ENCODE data around the gene TUBA1C. TPM values are rescaled to one million over a fixed set of nuclear protein-coding genes. Genes with fewer than 3 reads are reported as not detected.
"Not testable (repeated sequence)": the region's sequence is repeated elsewhere in the genome, so short reads cannot be mapped to it uniquely, and the experiment has no call there.

TUBA1C gene
- total and polyA plus RNA-seq, 5 donors from 2014 or later = 41.4 to 64.0 (median 53.0) TPM

DNA sequence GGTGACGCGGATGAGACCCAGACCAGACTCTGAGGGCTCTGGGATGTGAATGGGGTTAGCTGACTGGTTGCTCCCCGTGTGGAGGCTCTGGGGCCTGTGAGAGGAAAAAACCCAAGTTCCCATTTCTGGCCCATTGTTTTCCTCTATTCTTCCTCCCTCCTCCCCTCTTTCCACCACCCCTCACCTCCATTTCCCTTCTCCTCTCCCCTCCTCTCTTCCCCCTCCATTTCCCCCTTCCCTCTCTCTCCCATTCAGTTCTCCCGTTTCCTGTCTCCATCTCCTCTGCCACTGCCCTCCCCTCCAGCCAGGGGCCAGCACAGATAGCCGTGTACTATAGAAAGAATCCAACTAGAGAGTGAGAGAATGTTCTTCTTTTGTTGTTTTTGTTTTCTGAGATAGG, 17.4 kb downstream of the TUBA1C start:
- DNase-seq (no peak), ATAC-seq (ENCODE audit: low read depth in 2 of 2) (no peak)
- Histone ChIP-seq H3K36me3 (ENCODE audit: control insufficient read depth, insufficient read depth, low read length) (no peaks in the 10 kb centered on the region), H3K9me3 (ENCODE audit: control insufficient read depth in 2 of 2, low read length in 2 of 2) (no peaks in the 10 kb centered on the region), H3K27ac (ENCODE audit: insufficient read depth, low read length, poor library complexity, severe bottlenecking) (no peak overlapping the region), H3K4me1 (ENCODE audit: control insufficient read depth, insufficient read depth, low read length, poor library complexity, severe bottlenecking) (no peaks in the 10 kb centered on the region), H3K4me3 (ENCODE audit: low read depth, low read length) (no peak overlapping the region), H3K27me3 (ENCODE audit: control insufficient read depth, insufficient read depth, low read length) (peaks cover 7% of the 10 kb centered on the region)
- Mint-ChIP-seq H3K36me3 (no peaks in the 10 kb centered on the region), H3K9me3 (no peaks in the 10 kb centered on the region), H3K27ac (no peak overlapping the region), H3K27me3 (peaks cover 41% of the 10 kb centered on the region), H3K4me1 (no peaks in the 10 kb centered on the region), H3K4me3 (no peak overlapping the region)

DNA sequence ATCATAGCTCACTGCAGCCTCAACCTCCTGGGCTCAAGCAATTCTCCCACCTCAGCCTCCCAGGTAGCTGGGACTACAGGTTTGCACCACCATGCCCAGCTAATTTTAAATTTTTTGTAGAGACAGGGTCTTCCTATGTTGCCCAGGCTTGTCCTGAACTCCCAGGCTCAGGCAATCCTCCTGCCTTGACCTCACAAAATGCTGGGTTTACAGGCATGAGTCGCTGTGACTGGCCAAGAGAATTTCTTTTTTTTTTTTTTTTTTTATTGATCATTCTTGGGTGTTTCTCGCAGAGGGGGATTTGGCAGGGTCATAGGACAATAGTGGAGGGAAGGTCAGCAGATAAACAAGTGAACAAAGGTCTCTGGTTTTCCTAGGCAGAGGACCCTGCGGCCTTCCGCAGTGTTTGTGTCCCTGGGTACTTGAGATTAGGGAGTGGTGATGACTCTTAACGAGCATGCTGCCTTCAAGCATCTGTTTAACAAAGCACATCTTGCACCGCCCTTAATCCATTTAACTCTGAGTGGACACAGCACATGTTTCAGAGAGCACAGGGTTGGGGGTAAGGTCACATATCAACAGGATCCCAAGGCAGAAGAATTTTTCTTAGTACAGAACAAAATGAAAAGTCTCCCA, 18.0 kb downstream of the TUBA1C start:
- not testable (repeated sequence) for H3K36me3 Mint-ChIP-seq; H3K9me3 Mint-ChIP-seq; H3K4me1 Mint-ChIP-seq; H3K36me3 ChIP-seq (ENCODE audit: control insufficient read depth, insufficient read depth, low read length); H3K27ac Mint-ChIP-seq; H3K4me1 ChIP-seq (ENCODE audit: control insufficient read depth, insufficient read depth, low read length, poor library complexity, severe bottlenecking); DNase-seq; H3K27me3 ChIP-seq (ENCODE audit: control insufficient read depth, insufficient read depth, low read length); H3K4me3 ChIP-seq (ENCODE audit: low read depth, low read length); ATAC-seq (ENCODE audit: low read depth in 2 of 2); H3K27ac ChIP-seq (ENCODE audit: insufficient read depth, low read length, poor library complexity, severe bottlenecking); H3K4me3 Mint-ChIP-seq; H3K9me3 ChIP-seq (ENCODE audit: control insufficient read depth in 2 of 2, low read length in 2 of 2)
- peaks cover 47% of the 10 kb centered on the region for H3K27me3 Mint-ChIP-seq

DNA sequence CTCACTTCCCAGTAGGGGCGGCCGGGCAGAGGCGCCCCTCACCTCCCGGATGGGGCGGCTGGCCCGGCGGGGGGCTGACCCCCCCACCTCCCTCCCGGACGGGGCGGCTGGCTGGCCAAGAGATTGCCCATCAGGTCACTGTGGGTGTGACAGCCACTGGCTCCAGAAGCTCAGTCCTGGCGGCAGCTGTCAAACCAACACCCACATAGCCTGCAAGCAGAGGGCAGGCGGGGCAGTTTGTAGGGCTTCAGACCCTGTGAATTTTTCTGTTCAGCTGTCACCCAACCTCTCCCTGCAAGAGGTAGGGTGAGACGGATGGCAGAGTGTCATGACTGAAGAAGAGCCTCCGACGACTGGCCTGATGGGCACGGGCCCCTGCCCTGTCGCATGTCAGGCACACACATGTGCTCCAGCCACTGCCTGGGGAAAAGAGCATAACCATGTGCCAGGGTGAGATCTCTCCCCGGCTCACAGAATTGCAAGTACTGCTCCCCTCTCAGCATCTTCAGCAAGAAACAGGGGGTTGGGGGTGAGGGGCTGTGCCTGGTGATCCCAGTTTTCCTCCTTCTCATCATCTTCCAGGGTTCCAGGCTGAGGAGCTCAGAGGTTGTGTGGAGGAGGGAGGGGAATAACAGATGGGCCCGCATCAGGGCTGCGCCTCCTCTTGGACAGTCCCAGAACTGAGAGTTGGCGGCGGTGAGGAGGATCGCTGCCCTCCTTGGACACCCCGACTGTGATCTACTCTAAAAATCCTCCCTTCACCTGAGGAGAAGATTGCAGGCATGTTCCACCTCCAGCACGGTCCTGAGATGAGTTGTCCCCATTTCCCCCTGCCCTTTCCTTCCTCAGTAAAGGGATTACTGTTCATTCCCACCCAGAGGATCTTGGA, 18.9 kb downstream of the TUBA1C start:
- Histone ChIP-seq H3K27ac (ENCODE audit: insufficient read depth, low read length, poor library complexity, severe bottlenecking) (no peak overlapping the region), H3K9me3 (ENCODE audit: control insufficient read depth in 2 of 2, low read length in 2 of 2) (no peaks in the 10 kb centered on the region), H3K4me1 (ENCODE audit: control insufficient read depth, insufficient read depth, low read length, poor library complexity, severe bottlenecking) (no peaks in the 10 kb centered on the region), H3K27me3 (ENCODE audit: control insufficient read depth, insufficient read depth, low read length) (peaks cover 7% of the 10 kb centered on the region), H3K4me3 (ENCODE audit: low read depth, low read length) (no peak overlapping the region), H3K36me3 (ENCODE audit: control insufficient read depth, insufficient read depth, low read length) (no peaks in the 10 kb centered on the region)
- H3K4me1 Mint-ChIP-seq = no peaks in the 10 kb centered on the region
- H3K27ac Mint-ChIP-seq = no peak overlapping the region
- H3K4me3 Mint-ChIP-seq = no peak overlapping the region
- ATAC-seq (ENCODE audit: low read depth in 2 of 2) (no peak), DNase-seq (no peak)
- no peaks in the 10 kb centered on the region for H3K36me3 Mint-ChIP-seq
- peaks cover 0 to 2% (median 0%) of the 10 kb centered on the region in 7 donors for H3K9me3 Mint-ChIP-seq
- peaks cover 54% of the 10 kb centered on the region for H3K27me3 Mint-ChIP-seq

DNA sequence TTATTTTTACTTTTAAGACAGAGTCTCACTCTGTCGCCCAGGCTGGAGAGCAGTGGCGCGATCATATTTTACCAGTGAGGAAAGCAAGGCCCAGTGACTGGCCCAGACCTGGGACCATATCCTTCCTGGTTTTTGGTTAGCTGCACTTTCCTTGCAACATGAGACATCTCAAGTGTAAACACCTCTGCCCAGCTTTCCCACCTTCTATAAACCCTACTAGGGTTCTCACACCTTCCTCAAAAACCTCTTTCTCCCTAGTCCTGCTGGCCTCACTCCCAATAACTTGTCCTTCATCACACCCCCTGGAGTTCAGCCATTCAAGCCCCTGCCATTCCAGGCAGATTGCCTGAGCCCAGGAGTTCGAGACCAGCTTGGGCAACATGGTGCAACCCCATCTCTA, 19.8 kb downstream of the TUBA1C start:
- Mint-ChIP-seq H3K4me3 (no peak overlapping the region), H3K27ac (no peak overlapping the region), H3K36me3 (no peaks in the 10 kb centered on the region), H3K27me3 (peaks cover 50% of the 10 kb centered on the region), H3K4me1 (no peaks in the 10 kb centered on the region), H3K9me3 (peaks cover 0 to 2% (median 0%) of the 10 kb centered on the region in 7 donors)
- Histone ChIP-seq H3K36me3 (ENCODE audit: control insufficient read depth, insufficient read depth, low read length) (no peaks in the 10 kb centered on the region), H3K27ac (ENCODE audit: insufficient read depth, low read length, poor library complexity, severe bottlenecking) (no peak overlapping the region), H3K27me3 (ENCODE audit: control insufficient read depth, insufficient read depth, low read length) (peaks cover 4% of the 10 kb centered on the region), H3K4me1 (ENCODE audit: control insufficient read depth, insufficient read depth, low read length, poor library complexity, severe bottlenecking) (no peaks in the 10 kb centered on the region), H3K4me3 (ENCODE audit: low read depth, low read length) (no peak overlapping the region), H3K9me3 (ENCODE audit: control insufficient read depth in 2 of 2, low read length in 2 of 2) (no peaks in the 10 kb centered on the region)
- ATAC-seq (ENCODE audit: low read depth in 2 of 2) (no peak), DNase-seq (no peak)

DNA sequence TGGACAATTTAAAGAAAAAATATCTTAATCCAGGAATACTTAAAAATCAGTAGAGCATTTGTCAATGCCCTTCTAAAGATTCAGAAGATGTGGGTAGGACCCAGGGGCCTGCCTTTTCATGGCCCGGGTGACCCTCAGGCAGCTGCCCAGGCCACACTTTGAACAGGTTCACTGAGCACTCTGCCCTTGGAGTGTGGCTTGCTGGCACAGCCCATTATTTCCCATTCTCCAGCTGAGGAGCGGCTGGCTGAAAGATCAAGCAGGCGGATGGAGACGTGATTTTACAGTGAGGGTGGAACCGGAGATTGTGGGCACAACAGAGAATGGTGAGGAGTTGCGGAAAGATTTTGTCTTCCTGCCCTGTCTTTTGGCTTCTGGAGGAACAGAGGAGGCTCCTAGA, 23.0 kb downstream of the TUBA1C start:
- H3K4me1 ChIP-seq (ENCODE audit: control insufficient read depth, insufficient read depth, low read length, poor library complexity, severe bottlenecking) = no peaks in the 10 kb centered on the region
- DNase-seq = no peak
- no peaks in the 10 kb centered on the region for H3K36me3 ChIP-seq (ENCODE audit: control insufficient read depth, insufficient read depth, low read length)
- H3K27ac ChIP-seq (ENCODE audit: insufficient read depth, low read length, poor library complexity, severe bottlenecking) = no peak overlapping the region
- no peak overlapping the region for H3K4me3 ChIP-seq (ENCODE audit: low read depth, low read length)
- peaks cover 57% of the 10 kb centered on the region for H3K27me3 Mint-ChIP-seq
- H3K4me3 Mint-ChIP-seq = no peak overlapping the region
- H3K9me3 Mint-ChIP-seq = peaks cover 0 to 2% (median 0%) of the 10 kb centered on the region in 7 donors
- no peaks in the 10 kb centered on the region for H3K9me3 ChIP-seq (ENCODE audit: control insufficient read depth in 2 of 2, low read length in 2 of 2)
- H3K27me3 ChIP-seq (ENCODE audit: control insufficient read depth, insufficient read depth, low read length) = peaks cover 4% of the 10 kb centered on the region
- ATAC-seq (ENCODE audit: low read depth in 2 of 2) = no peak
- peak overlapping the region in 2 of 3 donors; percentile 48 to 91 for H3K27ac Mint-ChIP-seq
- H3K36me3 Mint-ChIP-seq = no peaks in the 10 kb centered on the region
- H3K4me1 Mint-ChIP-seq = no peaks in the 10 kb centered on the region

DNA sequence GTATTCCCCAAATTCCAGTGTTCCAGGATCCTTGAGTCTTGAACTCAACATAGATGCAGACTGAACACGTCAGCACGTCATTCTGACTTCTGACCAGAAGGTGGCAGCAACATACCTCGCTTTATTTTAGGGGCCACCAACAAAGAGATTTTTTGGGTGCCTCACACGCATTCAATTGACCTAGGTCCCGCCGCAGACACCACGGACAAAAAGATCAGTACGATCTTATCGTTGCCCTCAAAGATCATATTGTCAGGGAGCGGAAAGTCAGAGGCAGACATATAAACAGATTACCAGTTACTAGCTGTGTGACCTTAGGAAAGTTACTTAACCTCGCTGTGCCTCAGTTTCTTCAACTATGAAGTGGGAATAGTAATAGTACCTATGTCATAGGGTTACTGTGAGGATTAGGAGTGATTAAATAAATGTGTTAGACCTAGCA, 23.6 kb downstream of the TUBA1C start:
- H3K4me1 ChIP-seq (ENCODE audit: control insufficient read depth, insufficient read depth, low read length, poor library complexity, severe bottlenecking) = no peaks in the 10 kb centered on the region
- H3K36me3 ChIP-seq (ENCODE audit: control insufficient read depth, insufficient read depth, low read length) = no peaks in the 10 kb centered on the region
- no peak overlapping the region for H3K27ac ChIP-seq (ENCODE audit: insufficient read depth, low read length, poor library complexity, severe bottlenecking)
- peaks cover 57% of the 10 kb centered on the region for H3K27me3 Mint-ChIP-seq
- H3K4me1 Mint-ChIP-seq = no peaks in the 10 kb centered on the region
- H3K36me3 Mint-ChIP-seq = no peaks in the 10 kb centered on the region
- peaks cover 0 to 2% (median 0%) of the 10 kb centered on the region in 7 donors for H3K9me3 Mint-ChIP-seq
- H3K27ac Mint-ChIP-seq = no peak overlapping the region
- peaks cover 4% of the 10 kb centered on the region for H3K27me3 ChIP-seq (ENCODE audit: control insufficient read depth, insufficient read depth, low read length)
- H3K4me3 Mint-ChIP-seq = no peak overlapping the region
- DNase-seq (peak; percentile 67 to 73 (median 71)), ATAC-seq (ENCODE audit: low read depth in 2 of 2) (peak; percentile 62 to 64)
- no peaks in the 10 kb centered on the region for H3K9me3 ChIP-seq (ENCODE audit: control insufficient read depth in 2 of 2, low read length in 2 of 2)
- H3K4me3 ChIP-seq (ENCODE audit: low read depth, low read length) = no peak overlapping the region

DNA sequence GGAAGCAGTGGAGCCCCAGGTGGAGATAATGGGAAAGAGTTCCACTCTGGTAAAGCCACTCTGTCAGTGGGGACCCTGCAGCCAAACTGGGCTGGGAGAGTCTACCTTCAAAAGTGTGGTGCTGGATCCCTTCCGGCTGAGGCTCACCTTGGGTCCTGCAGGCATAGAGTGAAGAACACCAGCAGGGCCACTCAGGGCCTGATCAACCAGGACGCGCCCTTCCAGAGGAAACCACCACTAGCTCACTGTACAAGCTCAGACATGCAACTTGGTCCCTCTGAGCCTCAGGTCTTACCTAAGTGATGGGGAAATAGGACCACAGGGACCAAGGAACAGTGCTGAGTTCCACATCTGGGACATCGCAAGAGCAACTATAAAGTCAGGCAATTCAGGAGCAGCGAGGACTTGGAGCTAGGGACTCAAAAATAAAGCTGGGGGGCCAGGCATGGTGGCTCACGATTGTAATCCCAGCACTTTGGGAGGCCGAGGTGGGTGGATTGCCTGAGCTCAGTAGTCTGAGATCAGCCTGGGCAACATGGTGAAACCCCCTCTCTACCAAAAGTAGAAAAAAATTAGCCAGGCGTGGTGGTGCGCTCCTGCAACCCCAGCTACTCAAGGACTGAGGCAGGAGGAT, 24.2 kb downstream of the TUBA1C start:
- Histone ChIP-seq H3K9me3 (ENCODE audit: control insufficient read depth in 2 of 2, low read length in 2 of 2) (no peaks in the 10 kb centered on the region), H3K27me3 (ENCODE audit: control insufficient read depth, insufficient read depth, low read length) (peaks cover 6% of the 10 kb centered on the region), H3K4me3 (ENCODE audit: low read depth, low read length) (no peak overlapping the region), H3K27ac (ENCODE audit: insufficient read depth, low read length, poor library complexity, severe bottlenecking) (no peak overlapping the region), H3K36me3 (ENCODE audit: control insufficient read depth, insufficient read depth, low read length) (no peaks in the 10 kb centered on the region), H3K4me1 (ENCODE audit: control insufficient read depth, insufficient read depth, low read length, poor library complexity, severe bottlenecking) (no peaks in the 10 kb centered on the region)
- H3K27ac Mint-ChIP-seq = no peak overlapping the region
- H3K9me3 Mint-ChIP-seq = peaks cover 0 to 2% (median 0%) of the 10 kb centered on the region in 7 donors
- no peak overlapping the region for H3K4me3 Mint-ChIP-seq
- DNase-seq (no peak), ATAC-seq (ENCODE audit: low read depth in 2 of 2) (no peak)
- no peaks in the 10 kb centered on the region for H3K36me3 Mint-ChIP-seq
- H3K4me1 Mint-ChIP-seq = no peaks in the 10 kb centered on the region
- peaks cover 57% of the 10 kb centered on the region for H3K27me3 Mint-ChIP-seq

Data from CD4-positive, CD25-positive, alpha-beta regulatory T cell (primary cell).